ENCODE measurements around the gene FAM107B.

- TF ChIP-seq CTCF (IDR thresholded peaks at IDR 0.05) (no peak), EZH2 (IDR thresholded peaks at IDR 0.05) (no peak), EZH2phosphoT487 (IDR thresholded peaks at IDR 0.05) (no peak)
Measured at GRCh38 chr10:14572811-14573210, 201.9 kb downstream of the FAM107B start.

All from neural progenitor cell (in vitro differentiated cells).